LNCAP (cell line): ENCODE measurements around the gene SIT1.

Source experiments
- CTCF ChIP-seq: fragments of 450-650 bp; IDR thresholded peaks from 2 replicates; pipeline ENCODE4 v1.5.1; 2017; ENCODE audit warnings: mild to moderate bottlenecking

The SIT1 gene

GRCh38 chr9:35691334-35691650 is 40.6 kb upstream of the SIT1 start:
- no peak for TF ChIP-seq CTCF

DNA sequence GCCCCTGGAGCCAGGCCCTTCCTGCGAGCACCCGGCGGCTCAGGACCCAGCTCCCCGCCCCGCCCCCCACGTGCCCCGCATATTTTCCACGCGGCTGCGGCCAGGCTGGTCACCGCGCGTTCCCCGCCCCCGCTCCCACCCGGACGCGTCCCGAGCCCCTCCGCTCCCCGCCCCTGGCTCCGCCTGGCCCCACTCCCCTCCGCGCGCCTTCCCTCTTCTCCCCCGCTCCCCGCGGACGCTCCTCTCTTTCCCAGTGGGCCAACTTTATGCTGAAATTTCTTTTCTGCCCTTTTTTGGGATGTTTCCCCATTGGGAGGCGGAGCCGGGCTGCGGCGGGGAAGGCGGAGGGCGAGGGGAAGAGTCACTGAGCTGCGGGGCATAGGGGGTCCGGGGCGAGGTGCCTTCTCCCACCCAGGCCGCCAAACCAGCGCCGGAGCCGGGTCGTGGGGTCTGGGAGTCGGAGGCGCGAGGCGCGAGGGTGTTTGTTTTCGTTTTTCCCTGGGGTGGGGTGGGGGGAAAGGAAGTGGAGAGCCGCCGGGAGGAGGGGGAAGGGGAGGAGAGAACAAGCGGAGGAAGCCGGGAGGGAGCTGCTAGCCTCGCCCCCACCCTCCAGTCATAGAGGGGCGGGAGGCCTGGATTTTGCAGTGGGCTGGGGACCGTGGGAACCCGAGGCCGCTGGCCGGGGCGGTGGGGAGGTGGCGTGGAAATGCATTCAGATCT is 40.0 kb upstream of the SIT1 start:
- no peak for TF ChIP-seq CTCF

GRCh38 chr9:35690294-35690613 is 39.5 kb upstream of the SIT1 start:
- no peak for TF ChIP-seq CTCF

GRCh38 chr9:35689542-35690293 is 39.0 kb upstream of the SIT1 start, which contains the start of gene TPM2:
TPM2 (minus strand) TSS chr9:35689925; CDS start chr9:35689817, 108 bp downstream.
- no peak for TF ChIP-seq CTCF

GRCh38 chr9:35688558-35689541 is 38.1 kb upstream of the SIT1 start:
- no peak for TF ChIP-seq CTCF

DNA sequence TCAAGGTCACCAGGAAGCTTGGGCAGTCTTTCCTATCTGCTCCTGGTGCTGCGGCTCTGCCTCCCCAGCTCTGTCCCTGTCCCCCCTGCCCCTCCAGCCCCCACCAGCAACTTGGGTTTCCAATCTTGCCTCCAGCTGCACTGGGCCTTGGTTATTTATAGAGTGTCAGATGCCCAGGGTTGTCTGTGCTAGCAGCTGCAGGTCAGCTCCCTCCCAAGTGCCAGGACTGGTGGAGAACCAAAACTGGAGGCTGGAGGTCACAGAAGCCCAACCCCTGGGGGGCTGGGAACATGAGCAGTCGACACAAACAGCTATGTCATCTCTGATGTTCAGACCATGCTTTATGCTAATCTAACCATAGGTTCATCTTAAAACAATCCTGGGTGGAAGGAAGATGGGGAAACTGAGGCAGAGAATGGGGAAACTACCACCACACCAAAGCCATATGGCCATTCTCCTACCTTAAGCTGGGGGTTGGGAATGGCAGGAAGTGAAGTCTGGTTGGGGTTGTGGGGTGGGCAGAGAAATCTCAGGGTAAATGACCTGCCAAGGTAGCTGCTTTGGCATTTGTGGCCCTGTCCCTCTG is 37.3 kb upstream of the SIT1 start:
- no peak for TF ChIP-seq CTCF

GRCh38 chr9:35687306-35687705 is 36.6 kb upstream of the SIT1 start:
- no peak for TF ChIP-seq CTCF
